A172 (cell line): ENCODE measurements around the gene TOE1. TPM values are rescaled to one million over a fixed set of nuclear protein-coding genes. Genes with fewer than 3 reads are reported as not detected.

ENCODE experiments used
- total RNA-seq: library from RNA; depleted of rRNA; stranded (reverse); fragments of >200 nt; shearing (Covaris generic); gene quantifications from 2 replicates; pipeline ENCODE4 v1.2.3, GENCODE V29; 2014; rRNA removed

TOE1 gene
- total RNA-seq, 1 experiment from 2014 or later, result 10.8 TPM

Other genes starting within 250 kb of the TOE1 start
- 0.14 and 0.16 TPM in 2 replicates for gene ZSWIM5, start 133.6 kb upstream of the TOE1 start, total RNA-seq
- not detected in 2 replicates for gene HPDL, start 13.3 kb upstream of the TOE1 start, total RNA-seq
- 8.9 and 13.2 TPM in 2 replicates for gene MUTYH, start 270 bp downstream of the TOE1 start, total RNA-seq
- gene TESK2, start 151.0 kb downstream of the TOE1 start, total RNA-seq, result 0.52 and 0.84 TPM in 2 replicates
- gene CCDC163, start 159.9 kb downstream of the TOE1 start, total RNA-seq, result 1.3 and 2.8 TPM in 2 replicates
- 2.8 and 4.7 TPM in 2 replicates for gene MMACHC, start 160.1 kb downstream of the TOE1 start, total RNA-seq
- 1,113 and 1,123 TPM in 2 replicates for gene PRDX1, start 181.7 kb downstream of the TOE1 start, total RNA-seq
- 86.0 and 99.4 TPM in 2 replicates for gene AKR1A1, start 210.7 kb downstream of the TOE1 start, total RNA-seq
- gene NASP, start 243.9 kb downstream of the TOE1 start, total RNA-seq, result 135 and 136 TPM in 2 replicates